Activated naive CD4-positive, alpha-beta T cell treated with anti-CD3 and anti-CD28 coated beads, Interleukin-2, amount 50 U/mL, for 24 hours (primary cell): Measurements from ENCODE around the gene TAGLN.

Experiments used
- H3K27ac Mint-ChIP-seq: one replicate; pipeline ENCODE4 v1.8.0; 2021; ENCODE audit warnings: mild to moderate bottlenecking, mixed read lengths
- H3K27me3 Mint-ChIP-seq: one replicate; pipeline ENCODE4 v1.8.0; 2021; ENCODE audit warnings: mixed read lengths
- H3K36me3 Mint-ChIP-seq: one replicate; pipeline ENCODE4 v1.8.0; 2021; ENCODE audit warnings: mixed read lengths
- H3K4me1 Mint-ChIP-seq: one replicate; pipeline ENCODE4 v1.8.0; 2021; ENCODE audit warnings: mixed read lengths
- H3K4me3 Mint-ChIP-seq: one replicate; pipeline ENCODE4 v1.8.0; 2021; ENCODE audit warnings: mild to moderate bottlenecking, mixed read lengths
- H3K9me3 Mint-ChIP-seq: one replicate; pipeline ENCODE4 v1.8.0; 2021; ENCODE audit warnings: mixed read lengths

The TAGLN gene

GRCh38 chr11:117187799-117188481 is 11.2 kb upstream of the TAGLN start:
- Mint-ChIP-seq H3K4me3 (no peak overlapping the region), H3K27ac (no peak overlapping the region), H3K36me3 (no peaks in the 10 kb centered on the region), H3K9me3 (no peaks in the 10 kb centered on the region), H3K4me1 (no peaks in the 10 kb centered on the region), H3K27me3 (no peaks in the 10 kb centered on the region)

- Mint-ChIP-seq H3K27ac (no peak overlapping the region), H3K27me3 (no peaks in the 10 kb centered on the region), H3K36me3 (no peaks in the 10 kb centered on the region), H3K9me3 (no peaks in the 10 kb centered on the region), H3K4me3 (no peak overlapping the region), H3K4me1 (no peaks in the 10 kb centered on the region)
These were observed 10.5 kb upstream of the TAGLN start for GRCh38 chr11:117188620-117189081.

GRCh38 chr11:117189191-117189940 is 9.8 kb upstream of the TAGLN start:
- H3K36me3 Mint-ChIP-seq = no peaks in the 10 kb centered on the region
- H3K4me3 Mint-ChIP-seq = no peak overlapping the region
- H3K27me3 Mint-ChIP-seq = no peaks in the 10 kb centered on the region
- H3K9me3 Mint-ChIP-seq = no peaks in the 10 kb centered on the region
- no peak overlapping the region for H3K27ac Mint-ChIP-seq
- H3K4me1 Mint-ChIP-seq = no peaks in the 10 kb centered on the region

GRCh38 chr11:117189941-117190544 is 9.1 kb upstream of the TAGLN start:
- H3K4me1 Mint-ChIP-seq = no peaks in the 10 kb centered on the region
- H3K4me3 Mint-ChIP-seq = no peak overlapping the region
- H3K27me3 Mint-ChIP-seq = no peaks in the 10 kb centered on the region
- no peak overlapping the region for H3K27ac Mint-ChIP-seq
- H3K36me3 Mint-ChIP-seq = no peaks in the 10 kb centered on the region
- no peaks in the 10 kb centered on the region for H3K9me3 Mint-ChIP-seq

GRCh38 chr11:117191680-117192400 is 7.3 kb upstream of the TAGLN start:
- Mint-ChIP-seq H3K4me3 (no peak overlapping the region), H3K36me3 (peaks cover 2% of the 10 kb centered on the region), H3K27me3 (no peaks in the 10 kb centered on the region), H3K4me1 (no peaks in the 10 kb centered on the region), H3K9me3 (no peaks in the 10 kb centered on the region), H3K27ac (no peak overlapping the region)

- Mint-ChIP-seq H3K36me3 (peaks cover 2% of the 10 kb centered on the region), H3K4me1 (no peaks in the 10 kb centered on the region), H3K9me3 (no peaks in the 10 kb centered on the region), H3K4me3 (no peak overlapping the region), H3K27me3 (no peaks in the 10 kb centered on the region), H3K27ac (no peak overlapping the region)
These were observed 6.7 kb upstream of the TAGLN start for GRCh38 chr11:117192401-117192875.

GRCh38 chr11:117193130-117194020 is 5.8 kb upstream of the TAGLN start:
- Mint-ChIP-seq H3K4me3 (no peak overlapping the region), H3K27me3 (no peaks in the 10 kb centered on the region), H3K27ac (peak overlapping the region; percentile 59), H3K36me3 (peaks cover 2% of the 10 kb centered on the region), H3K4me1 (peaks cover 3% of the 10 kb centered on the region), H3K9me3 (no peaks in the 10 kb centered on the region)

- Mint-ChIP-seq H3K27ac (no peak overlapping the region), H3K4me1 (peaks cover 5% of the 10 kb centered on the region), H3K4me3 (no peak overlapping the region), H3K9me3 (no peaks in the 10 kb centered on the region), H3K27me3 (no peaks in the 10 kb centered on the region), H3K36me3 (peaks cover 2% of the 10 kb centered on the region)
These were observed 4.9 kb upstream of the TAGLN start for GRCh38 chr11:117194267-117194666.

- peaks cover 2% of the 10 kb centered on the region for H3K36me3 Mint-ChIP-seq
- H3K9me3 Mint-ChIP-seq = no peaks in the 10 kb centered on the region
- H3K4me3 Mint-ChIP-seq = no peak overlapping the region
- no peaks in the 10 kb centered on the region for H3K27me3 Mint-ChIP-seq
- H3K27ac Mint-ChIP-seq = peak overlapping the region; percentile 48
- H3K4me1 Mint-ChIP-seq = peaks cover 5% of the 10 kb centered on the region
These were observed 3.9 kb upstream of the TAGLN start for GRCh38 chr11:117195258-117195657.

GRCh38 chr11:117195761-117196160 is 3.4 kb upstream of the TAGLN start:
- H3K36me3 Mint-ChIP-seq = peaks cover 2% of the 10 kb centered on the region
- no peak overlapping the region for H3K4me3 Mint-ChIP-seq
- peaks cover 5% of the 10 kb centered on the region for H3K4me1 Mint-ChIP-seq
- no peak overlapping the region for H3K27ac Mint-ChIP-seq
- no peaks in the 10 kb centered on the region for H3K27me3 Mint-ChIP-seq
- H3K9me3 Mint-ChIP-seq = no peaks in the 10 kb centered on the region

- H3K4me3 Mint-ChIP-seq = no peak overlapping the region
- peaks cover 2% of the 10 kb centered on the region for H3K36me3 Mint-ChIP-seq
- H3K27me3 Mint-ChIP-seq = no peaks in the 10 kb centered on the region
- no peak overlapping the region for H3K27ac Mint-ChIP-seq
- peaks cover 5% of the 10 kb centered on the region for H3K4me1 Mint-ChIP-seq
- H3K9me3 Mint-ChIP-seq = no peaks in the 10 kb centered on the region
These were observed 2.2 kb upstream of the TAGLN start for GRCh38 chr11:117197006-117197405.

- Mint-ChIP-seq H3K9me3 (no peaks in the 10 kb centered on the region), H3K27ac (no peak overlapping the region), H3K36me3 (peaks cover 2% of the 10 kb centered on the region), H3K27me3 (no peaks in the 10 kb centered on the region), H3K4me1 (peaks cover 5% of the 10 kb centered on the region), H3K4me3 (no peak overlapping the region)
These were observed 1.4 kb upstream of the TAGLN start for GRCh38 chr11:117197516-117198456.

GRCh38 chr11:117198613-117199012 is 557 bp upstream of the TAGLN start:
- no peaks in the 10 kb centered on the region for H3K27me3 Mint-ChIP-seq
- peaks cover 2% of the 10 kb centered on the region for H3K36me3 Mint-ChIP-seq
- no peak overlapping the region for H3K27ac Mint-ChIP-seq
- H3K9me3 Mint-ChIP-seq = no peaks in the 10 kb centered on the region
- H3K4me3 Mint-ChIP-seq = no peak overlapping the region
- H3K4me1 Mint-ChIP-seq = peaks cover 5% of the 10 kb centered on the region
